NCI-H2196 treated with DMSO at 0.1 percent for 48 hours (cell line): ENCODE data around the gene TRIM48.
"Not testable (repeated sequence)": the region's sequence is repeated elsewhere in the genome, so short reads cannot be mapped to it uniquely, and the experiment has no call there.

Experiments
- DNase-seq: peaks from one replicate; lab custom pipeline; 2025; ENCODE audit not compliant: unreplicated experiment; lab: John Stamatoyannopoulos, UW

The TRIM48 gene

GRCh38 chr11:55261855-55262254, at the start of gene TRIM48:
Gene TRIM48 (plus strand): TSS chr11:55262155. CDS start chr11:55262268, 113 bp downstream.
- not testable (repeated sequence) for DNase-seq

- DNase-seq = not testable (repeated sequence)
Measured at GRCh38 chr11:55238316-55238715, 23.6 kb upstream of the TRIM48 start.

GRCh38 chr11:55263081-55263480, 1.1 kb downstream of the TRIM48 start:
- DNase-seq = no peak
